Natural killer cell (primary cell): ENCODE results near the gene PAPLN. TPM values are rescaled to one million over a fixed set of nuclear protein-coding genes. Genes with fewer than 3 reads are reported as not detected.

Experiments used
- ATAC-seq, 3 donors: fragments of 150-1000 bp in 2 of 3; fragments of 200-7000 bp in 1 of 3; cut with Tn5 transposase; 1 replicate in 1 of 3; 2 replicates in 2 of 3; pipeline ENCODE4 v1.10.0; 2021; ENCODE audit warnings: mild to moderate bottlenecking in 2 of 3, moderate library complexity in 2 of 3
- DNase-seq, 2 donors: peaks; one replicate each; pipeline versions ENCODE4 v3.0.0 to v3.0.0-alpha.2; 2013 to 2021; ENCODE audit warnings: mixed read lengths in 1 of 2
- H3K27ac ChIP-seq: one replicate; pipeline ENCODE4 v1.5.1; 2013; ENCODE audit warnings: mild to moderate bottlenecking, low read length
- H3K27me3 ChIP-seq: one replicate; pipeline ENCODE4 v1.6.1; 2013; ENCODE audit warnings: low read length; ENCODE audit not compliant: control insufficient read depth, insufficient read depth
- H3K36me3 ChIP-seq: one replicate; pipeline ENCODE4 v1.6.1; 2013; ENCODE audit warnings: low read length; ENCODE audit not compliant: control insufficient read depth, insufficient read depth
- H3K4me1 ChIP-seq: one replicate; pipeline ENCODE4 v1.6.1; 2013; ENCODE audit warnings: low read length; ENCODE audit not compliant: control insufficient read depth, insufficient read depth
- H3K4me3 ChIP-seq: one replicate; pipeline ENCODE4 v1.5.1; 2013; ENCODE audit warnings: low read length
- H3K9me3 ChIP-seq: one replicate; pipeline ENCODE4 v1.6.1; 2013; ENCODE audit warnings: low read length; ENCODE audit not compliant: control insufficient read depth, insufficient read depth
- H3K27ac Mint-ChIP-seq, 2 donors: one replicate each; pipeline ENCODE4 v1.8.0; 2022; ENCODE audit warnings: mild to moderate bottlenecking in 2 of 2, mixed read lengths in 2 of 2, moderate library complexity in 1 of 2
- H3K27me3 Mint-ChIP-seq, 2 donors: one replicate each; pipeline ENCODE4 v1.8.0; 2022; ENCODE audit warnings: low read depth in 2 of 2, mixed read lengths in 2 of 2
- H3K36me3 Mint-ChIP-seq: one replicate; pipeline ENCODE4 v1.8.0; 2022; ENCODE audit warnings: mixed read lengths
- H3K4me1 Mint-ChIP-seq, 2 donors: one replicate each; pipeline ENCODE4 v1.8.0; 2022; ENCODE audit warnings: mixed read lengths in 2 of 2
- H3K4me3 Mint-ChIP-seq: one replicate; pipeline ENCODE4 v1.8.0; 2022; ENCODE audit warnings: mild to moderate bottlenecking, moderate library complexity, mixed read lengths
- H3K9me3 Mint-ChIP-seq, 2 donors: one replicate each; pipeline ENCODE4 v1.8.0; 2022; ENCODE audit warnings: mixed read lengths in 2 of 2
- CTCF ChIP-seq: fragments of 200-600 bp; IDR thresholded peaks from one replicate; pipeline ENCODE4 v1.8.0; 2022; ENCODE audit warnings: antibody characterized with exemption
- WGBS: methylation state at CpG from one replicate; pipeline ENCODE4 v1.1.7; 2013; ENCODE audit warnings: missing lambda C conversion rate; ENCODE audit not compliant: insufficient coverage; 5-methylcytosine and 5-hydroxymethylcytosine counted together
- intact Hi-C: fragments of 100-400 bp; cut with micrococcal nuclease; formaldehyde crosslinking; loops from one replicate; pipeline ENCODE4 v1.14.2; 2022
- total RNA-seq, 4 donors: library from RNA; stranded (reverse); fragments of 120-200 nt in 1 of 4; gene quantifications; one replicate each; pipeline versions ENCODE4 v1.2.3 to v1.2.4, GENCODE V29; 2013 to 2022

The PAPLN gene
- total RNA-seq, 3 donors from 2014 or later (not counting 1 experiment from before 2014, with no cell fraction given), result 0.24 to 0.70 (median 0.34) TPM

GRCh38 chr14:73244541-73245290 is 7.4 kb downstream of the PAPLN start:
- DNase-seq (no peak), ATAC-seq (no peak)
- Mint-ChIP-seq H3K9me3 (no peaks in the 10 kb centered on the region), H3K4me1 (peaks cover 14 to 34% of the 10 kb centered on the region in 2 donors), H3K27me3 (peaks cover 43 to 48% of the 10 kb centered on the region in 2 donors), H3K36me3 (no peaks in the 10 kb centered on the region), H3K4me3 (peak overlapping the region; percentile 80), H3K27ac (no peak overlapping the region)
- Histone ChIP-seq H3K27me3 (peaks cover 17% of the 10 kb centered on the region), H3K9me3 (no peaks in the 10 kb centered on the region), H3K36me3 (no peaks in the 10 kb centered on the region), H3K27ac (no peak overlapping the region), H3K4me3 (no peak overlapping the region), H3K4me1 (peaks cover 33% of the 10 kb centered on the region)
- WGBS, result 60% methylated on average over 14 of the region's 14 CpGs
- intact Hi-C loops, result no loop called here
- no peak for TF ChIP-seq CTCF

- Mint-ChIP-seq H3K27ac (peak overlapping the region in 1 of 2 donors; percentile 1), H3K9me3 (no peaks in the 10 kb centered on the region), H3K4me1 (peaks cover 14 to 34% of the 10 kb centered on the region in 2 donors), H3K27me3 (peaks cover 39 to 48% of the 10 kb centered on the region in 2 donors), H3K36me3 (no peaks in the 10 kb centered on the region), H3K4me3 (peak overlapping the region; percentile 92)
- peaks cover 17% of the 10 kb centered on the region for H3K27me3 ChIP-seq
- TF ChIP-seq CTCF, result no peak
- peaks cover 30% of the 10 kb centered on the region for H3K4me1 ChIP-seq
- peak overlapping the region; percentile 53 for H3K4me3 ChIP-seq
- H3K27ac ChIP-seq, result no peak overlapping the region
- DNase-seq (peak; percentile 39 to 62), ATAC-seq (peak; percentile 81 to 95 (median 86))
- intact Hi-C loops, result no loop called here
- no peaks in the 10 kb centered on the region for H3K36me3 ChIP-seq
- whole genome bisulfite sequencing, result 8% methylated on average over 64 of the region's 64 CpGs
- H3K9me3 ChIP-seq, result no peaks in the 10 kb centered on the region
Measured at GRCh38 chr14:73245480-73246325, 8.4 kb downstream of the PAPLN start.

- 68% methylated on average over 15 of the region's 18 CpGs for WGBS
- Mint-ChIP-seq H3K4me3 (peak overlapping the region; percentile 92), H3K27me3 (peaks cover 31 to 43% of the 10 kb centered on the region in 2 donors), H3K9me3 (no peaks in the 10 kb centered on the region), H3K27ac (peak overlapping the region; percentile 1 to 38), H3K36me3 (no peaks in the 10 kb centered on the region), H3K4me1 (peaks cover 14 to 34% of the 10 kb centered on the region in 2 donors)
- peaks cover 16% of the 10 kb centered on the region for H3K27me3 ChIP-seq
- intact Hi-C loops, result no loop called here
- no peak for TF ChIP-seq CTCF
- H3K9me3 ChIP-seq, result no peaks in the 10 kb centered on the region
- peaks cover 22% of the 10 kb centered on the region for H3K4me1 ChIP-seq
- H3K36me3 ChIP-seq, result no peaks in the 10 kb centered on the region
- H3K27ac ChIP-seq, result no peak overlapping the region
- no peak for DNase-seq
- ATAC-seq, result no peak
- H3K4me3 ChIP-seq, result peak overlapping the region; percentile 53
Measured at GRCh38 chr14:73246387-73247150, 9.3 kb downstream of the PAPLN start.
